CD4-positive, alpha-beta T cell treated with Interferon alpha-2 for 1 hour (primary cell): ENCODE data around the gene DIABLO.
"Not testable (repeated sequence)": the region's sequence is repeated elsewhere in the genome, so short reads cannot be mapped to it uniquely, and the experiment has no call there.

ENCODE experiments used
- DNase-seq, 2 donors: peaks; one replicate each; pipeline ENCODE4 v3.0.0-alpha.2; 2020 to 2022

Gene DIABLO

GRCh38 chr12:122187466-122187865, 38.4 kb downstream of the DIABLO start:
- no peak for DNase-seq

DNA sequence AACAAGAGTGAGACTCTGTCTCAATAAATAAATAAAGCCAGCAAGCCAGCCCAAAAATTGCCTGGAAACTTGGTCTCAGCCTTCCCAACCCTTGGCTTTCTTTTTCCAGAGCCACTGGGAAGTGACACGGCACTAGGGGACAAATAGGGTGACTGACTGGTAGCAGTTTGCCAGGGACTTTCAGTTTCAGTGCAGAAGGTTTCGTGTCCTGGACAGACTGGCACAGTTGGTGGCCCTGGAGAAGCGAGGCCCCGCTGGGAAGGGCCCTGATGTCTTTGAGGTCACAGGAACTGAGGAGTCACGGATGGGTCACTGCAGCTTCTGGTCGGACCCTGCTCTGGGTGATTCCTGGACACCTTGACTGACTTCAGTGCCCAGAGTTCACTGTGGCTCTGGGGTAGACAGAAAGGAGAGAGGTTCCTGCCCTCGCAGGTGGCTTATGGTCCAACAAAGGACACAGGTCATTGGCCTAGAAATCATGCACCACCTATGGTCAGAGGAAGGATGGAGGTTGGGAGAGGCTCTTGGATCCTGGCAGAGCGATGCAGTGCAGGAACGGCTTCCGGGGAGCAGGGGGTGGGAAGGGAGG, 40.3 kb downstream of the DIABLO start:
- no peak for DNase-seq

- DNase-seq = no peak
Observed at GRCh38 chr12:122185079-122185478, 40.8 kb downstream of the DIABLO start.

GRCh38 chr12:122184517-122184916, 41.3 kb downstream of the DIABLO start:
- DNase-seq = peak in 1 of 2 donors; percentile 18

DNA sequence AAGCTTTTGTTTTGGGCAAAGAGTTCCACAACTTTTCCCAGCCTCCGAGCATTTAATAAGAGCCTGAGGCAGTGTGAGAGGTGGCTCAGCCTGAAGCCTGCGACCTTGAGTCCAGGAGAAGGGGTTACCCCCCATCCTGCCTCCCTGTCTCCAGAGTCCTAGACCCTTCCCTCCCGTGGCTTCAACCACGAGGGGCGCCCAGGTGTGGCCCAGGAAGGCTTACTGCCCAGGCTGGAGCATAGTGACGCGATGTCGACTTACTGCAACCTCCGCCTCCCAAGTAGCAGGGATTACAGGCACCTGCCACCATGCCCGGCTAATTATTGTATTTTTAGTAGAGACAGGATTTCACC, 42.3 kb downstream of the DIABLO start:
- DNase-seq = no peak

GRCh38 chr12:122182887-122183587, 42.8 kb downstream of the DIABLO start, which contains the start of gene LRRC43:
Gene LRRC43 (plus strand): TSS chr12:122183123. CDS start chr12:122183145, 22 bp downstream.
- DNase-seq = peak in 1 of 2 donors; percentile 22

DNA sequence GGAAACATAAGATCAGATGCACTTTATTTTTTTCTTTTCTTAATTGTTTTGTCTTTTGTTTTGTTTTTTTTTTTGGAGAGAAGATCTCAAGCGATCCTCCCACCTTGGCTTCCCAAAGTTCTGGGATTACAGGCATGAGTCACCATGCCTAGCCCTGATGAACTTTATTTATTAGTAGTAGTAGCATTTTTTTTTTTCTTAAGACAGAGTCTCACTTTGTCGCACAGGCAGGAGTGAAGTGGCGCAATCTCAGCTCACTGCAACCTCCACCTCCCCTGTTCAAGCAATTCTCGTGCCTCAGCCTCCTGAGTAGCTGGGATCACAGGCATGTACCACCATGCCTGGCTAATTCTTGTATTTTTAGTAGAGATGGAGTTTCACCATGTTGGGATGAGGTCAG, 49.4 kb downstream of the DIABLO start:
- DNase-seq = not testable (repeated sequence)

DNA sequence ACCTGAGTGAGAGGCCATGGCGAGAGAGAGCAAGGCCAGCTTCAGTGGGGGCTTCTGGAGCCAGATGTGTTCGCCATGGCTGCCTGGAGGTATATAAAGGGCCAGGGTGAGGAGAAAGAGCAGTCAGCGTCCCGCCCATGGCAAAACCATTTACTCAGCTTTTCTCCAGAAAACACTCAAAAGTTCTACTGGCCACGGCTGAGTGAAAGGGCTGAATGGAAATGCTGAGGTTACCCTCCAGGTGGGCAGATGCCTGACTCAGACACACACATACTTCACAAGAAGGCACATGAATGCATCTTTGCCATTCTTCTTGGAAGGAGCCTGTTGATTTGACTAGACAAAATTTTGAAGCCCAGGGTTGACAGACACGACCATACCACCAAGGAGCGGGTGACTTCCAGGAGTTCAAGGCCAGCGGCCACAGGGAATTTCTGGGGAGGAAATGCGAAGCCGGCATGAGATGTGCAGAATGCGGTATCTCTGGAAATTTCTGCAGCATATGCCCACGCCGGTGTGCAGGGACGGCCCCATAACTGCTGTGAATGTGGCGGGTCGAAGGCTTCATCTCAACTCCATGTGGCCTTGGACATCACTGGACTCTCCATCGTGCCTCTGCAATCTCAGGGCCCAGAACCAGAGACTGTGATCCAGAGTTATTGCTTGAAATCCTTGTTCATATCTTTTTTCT, 51.6 kb downstream of the DIABLO start, which contains the start of gene IL31:
IL31 (minus strand) TSS at position 67 of the 691 bp plus-strand sequence; CDS start at position 18, 49 bp downstream.
- no peak for DNase-seq

DNA sequence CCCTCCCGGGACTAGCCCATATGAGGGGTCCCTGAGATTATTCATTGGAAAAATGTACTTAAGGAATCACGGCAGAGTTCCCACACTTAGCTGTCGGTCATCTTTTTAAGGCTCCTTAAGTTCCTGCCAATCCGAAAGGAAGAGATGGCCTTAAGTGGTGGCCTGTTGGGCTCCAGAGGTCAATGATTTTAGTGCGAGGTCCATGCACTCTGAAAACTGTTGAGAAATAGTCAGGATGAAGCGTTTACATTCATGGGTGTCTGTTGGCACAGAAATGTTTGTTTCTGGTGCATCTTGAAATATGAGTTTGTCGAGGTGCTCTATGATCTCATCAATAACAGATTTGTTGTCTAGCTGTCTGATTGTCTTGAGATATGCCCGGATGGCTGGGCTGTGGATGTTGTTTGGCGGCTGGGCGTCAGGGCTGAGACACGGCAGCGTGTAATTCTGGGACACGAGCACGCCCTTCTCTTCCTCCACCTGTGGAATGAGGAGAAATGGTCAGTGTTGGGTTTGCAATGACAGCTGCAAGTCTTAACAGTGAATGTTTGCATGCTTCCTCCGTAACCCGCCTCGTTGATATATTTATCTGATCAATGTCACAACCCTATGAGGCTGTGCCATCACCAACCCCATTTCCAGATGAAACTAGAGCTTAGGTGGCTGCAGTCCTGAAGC, 53.5 kb downstream of the DIABLO start:
- no peak for DNase-seq

GRCh38 chr12:122171399-122171798, 54.5 kb downstream of the DIABLO start:
- DNase-seq = no peak

- no peak for DNase-seq
Observed at GRCh38 chr12:122168492-122168891, 57.4 kb downstream of the DIABLO start.

DNA sequence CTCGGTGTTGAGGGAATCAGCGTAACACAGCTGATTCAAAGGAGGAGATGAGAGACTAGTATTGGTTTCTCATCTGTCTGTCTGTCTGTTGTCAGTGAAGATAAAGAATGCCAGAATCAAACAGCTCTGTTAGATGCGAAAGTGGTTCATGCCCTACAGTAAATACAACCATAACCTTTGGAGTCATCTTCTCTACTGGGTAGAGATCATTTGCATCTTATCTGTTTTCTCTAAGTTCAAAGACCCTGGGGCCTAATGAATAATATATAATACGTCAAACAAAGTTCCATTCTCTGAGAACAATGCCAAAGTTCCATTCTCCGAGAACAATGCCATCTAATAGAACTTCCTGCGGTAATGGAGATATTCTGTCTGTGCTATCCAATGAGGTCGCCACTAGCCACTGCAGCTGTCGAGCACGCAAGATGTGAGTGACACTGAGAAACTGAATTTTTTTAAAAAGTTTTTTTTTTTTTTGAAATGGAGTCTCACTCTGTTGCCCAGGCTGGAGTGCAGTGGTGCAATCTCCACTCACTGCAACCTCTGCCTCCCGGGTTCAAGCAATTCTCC, 58.4 kb downstream of the DIABLO start:
- DNase-seq = no peak

GRCh38 chr12:122166422-122167349, 59.2 kb downstream of the DIABLO start:
- DNase-seq = peak in 1 of 2 donors; percentile 30

- DNase-seq = no peak
Observed at GRCh38 chr12:122162976-122163375, 62.9 kb downstream of the DIABLO start.

- peak; percentile 16 to 53 for DNase-seq
Observed at GRCh38 chr12:122161682-122162081, 64.2 kb downstream of the DIABLO start.

- DNase-seq = no peak
Observed at GRCh38 chr12:122160761-122161160, 65.1 kb downstream of the DIABLO start.

DNA sequence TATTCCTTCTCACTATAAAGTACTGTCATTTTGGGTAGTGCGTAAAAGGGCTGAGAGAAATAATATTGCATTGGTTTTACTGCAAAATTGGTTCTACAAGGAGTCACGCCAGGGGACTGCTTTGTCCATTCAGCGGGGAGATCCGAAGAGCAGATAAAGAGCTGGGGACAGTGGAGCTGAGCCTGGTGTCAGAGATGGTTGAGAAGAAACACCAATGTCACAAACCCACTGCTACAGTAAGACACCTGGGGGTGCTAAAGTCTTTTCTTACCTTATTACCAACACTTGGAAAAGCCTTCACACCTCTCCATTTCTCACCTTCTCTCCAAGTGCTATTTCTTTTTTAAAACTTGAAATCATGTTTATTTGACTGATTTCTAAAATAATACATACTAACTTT, 66.0 kb downstream of the DIABLO start:
- no peak for DNase-seq

GRCh38 chr12:122158700-122159285, 67.1 kb downstream of the DIABLO start:
- no peak for DNase-seq
